HG03342 (cell line): Measurements from ENCODE around the gene PRR20G.
"Not testable (repeated sequence)": the region's sequence is repeated elsewhere in the genome, so short reads cannot be mapped to it uniquely, and the experiment has no call there.

Experiments used
- ATAC-seq: cut with Tn5 transposase; IDR thresholded peaks from one replicate; pipeline ENCODE4 v1.9.1; 2021; ENCODE audit warnings: mild to moderate bottlenecking, moderate library complexity; ENCODE audit not compliant: unreplicated experiment

Gene PRR20G

DNA sequence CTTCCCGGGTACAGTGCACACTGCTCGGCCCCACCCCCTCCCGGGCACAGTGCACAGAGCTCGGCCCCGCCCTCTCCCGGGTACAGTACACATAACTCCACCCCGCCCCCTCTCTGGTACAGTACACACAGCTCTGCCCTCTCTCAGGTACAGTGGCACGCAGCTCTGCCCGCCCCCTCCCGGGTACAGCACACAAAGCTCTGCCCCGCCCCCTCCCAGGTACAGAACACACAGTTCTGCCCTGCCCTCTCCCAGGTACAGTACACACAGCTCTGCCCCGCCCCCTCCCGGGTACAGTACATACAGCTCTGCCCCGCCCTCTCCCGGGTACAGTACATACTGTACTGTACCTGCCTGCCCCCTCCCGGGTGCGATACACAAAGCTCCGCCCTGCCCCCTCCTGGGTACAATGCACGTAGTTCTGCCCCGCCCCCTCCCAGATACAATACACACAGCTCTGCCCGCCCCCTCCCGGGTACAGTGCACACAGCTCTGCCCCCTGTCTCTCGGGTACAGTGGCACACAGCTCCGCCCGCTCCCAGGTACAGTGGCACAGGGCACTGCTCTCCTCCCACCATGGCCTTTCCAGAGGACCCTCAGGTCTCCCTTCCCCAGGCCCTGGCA is 16.4 kb upstream of the PRR20G start:
- ATAC-seq = no peak

- no peak for ATAC-seq
Observed at GRCh38 chr3:127299276-127299675, 11.4 kb upstream of the PRR20G start.

GRCh38 chr3:127296959-127297358 is 9.1 kb upstream of the PRR20G start:
- no peak for ATAC-seq

- ATAC-seq = no peak
Observed at GRCh38 chr3:127296166-127296565, 8.3 kb upstream of the PRR20G start.

DNA sequence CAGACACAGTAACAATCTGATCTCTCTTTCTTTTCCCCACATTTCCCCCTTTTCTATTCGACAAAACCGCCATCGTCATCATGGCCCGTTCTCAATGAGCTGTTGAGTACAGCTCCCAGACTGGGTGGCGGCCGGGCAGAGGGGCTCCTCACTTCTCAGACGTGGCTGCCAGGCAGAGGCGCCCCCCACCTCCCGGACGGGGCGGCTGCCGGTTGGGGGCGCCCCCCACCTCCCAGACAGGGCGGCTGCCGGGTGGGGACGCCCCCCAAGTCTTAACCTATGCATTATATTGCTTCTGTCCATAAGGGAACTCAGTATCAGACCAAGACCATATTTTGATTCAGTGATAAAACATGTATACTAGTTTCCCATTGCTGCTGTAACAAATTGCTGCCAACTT is 5.8 kb upstream of the PRR20G start:
- not testable (repeated sequence) for ATAC-seq

DNA sequence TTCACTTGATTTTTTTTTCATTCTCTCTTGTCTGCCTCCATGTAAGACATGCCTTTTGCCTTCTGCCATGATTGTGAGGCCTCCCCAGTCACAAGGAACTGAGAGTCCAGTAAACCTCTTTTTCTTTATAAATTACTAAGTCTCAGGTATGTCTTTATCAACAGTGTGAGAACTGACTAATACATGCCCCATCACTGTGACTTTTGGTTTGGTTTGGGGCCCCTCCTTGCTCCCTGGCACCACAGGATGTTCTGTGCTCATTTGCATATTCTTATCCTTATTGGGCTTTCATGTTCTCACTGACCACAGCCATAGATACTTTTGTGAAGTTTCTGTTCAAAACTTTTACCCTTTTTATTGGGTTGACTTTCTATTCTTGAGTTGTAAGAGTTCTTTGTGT is 3.8 kb upstream of the PRR20G start:
- no peak for ATAC-seq

- ATAC-seq = no peak
Observed at GRCh38 chr3:127291114-127291513, 3.3 kb upstream of the PRR20G start.

- ATAC-seq = no peak
Observed at GRCh38 chr3:127289706-127290575, 2.1 kb upstream of the PRR20G start.

GRCh38 chr3:127288921-127289705 is 1.3 kb upstream of the PRR20G start:
- no peak for ATAC-seq

DNA sequence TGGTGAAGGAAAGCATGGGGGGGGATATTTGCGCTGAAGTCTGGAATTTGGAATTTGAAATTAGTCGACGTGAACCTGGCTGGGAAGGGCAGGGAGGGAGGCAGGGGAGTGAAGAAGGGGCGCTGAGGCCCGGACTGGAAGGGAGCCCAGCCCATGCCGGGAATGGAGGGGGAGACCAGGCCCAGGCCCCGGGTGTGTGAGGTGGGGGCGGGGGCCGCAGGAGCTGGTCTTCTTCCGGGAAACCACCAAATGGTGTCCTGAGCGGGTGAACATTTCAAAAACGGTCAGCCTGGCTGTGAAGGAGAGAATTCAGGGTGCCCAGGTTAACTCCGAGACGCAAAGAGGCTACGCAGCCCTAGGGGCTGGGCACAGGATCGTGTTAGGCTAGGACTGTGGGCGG is 497 bp upstream of the PRR20G start:
- ATAC-seq = no peak

- ATAC-seq = no peak
Observed at GRCh38 chr3:127286571-127287140, 1.2 kb downstream of the PRR20G start.

DNA sequence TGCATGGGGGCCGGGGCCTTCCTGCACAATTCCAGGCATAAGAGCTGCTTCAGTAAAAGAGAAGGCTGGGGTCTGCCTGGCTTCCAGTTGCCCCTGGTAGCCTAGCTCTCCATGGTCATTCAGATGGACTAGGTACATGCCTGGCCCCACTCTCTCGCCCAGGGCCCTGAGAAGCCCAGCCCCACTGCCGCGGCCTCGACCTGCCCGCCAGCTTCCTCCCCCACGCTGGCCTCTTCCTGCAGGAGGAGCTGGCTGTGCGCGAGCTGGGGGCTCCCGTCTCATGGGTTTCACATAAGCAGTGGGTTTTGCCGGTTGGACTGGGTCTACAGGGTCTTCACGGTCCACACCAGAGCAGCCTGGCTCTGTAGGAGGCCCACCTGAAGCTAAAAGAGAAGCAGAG is 3.6 kb downstream of the PRR20G start:
- ATAC-seq = no peak

- ATAC-seq = no peak
Observed at GRCh38 chr3:127277561-127277960, 10.3 kb downstream of the PRR20G start.

DNA sequence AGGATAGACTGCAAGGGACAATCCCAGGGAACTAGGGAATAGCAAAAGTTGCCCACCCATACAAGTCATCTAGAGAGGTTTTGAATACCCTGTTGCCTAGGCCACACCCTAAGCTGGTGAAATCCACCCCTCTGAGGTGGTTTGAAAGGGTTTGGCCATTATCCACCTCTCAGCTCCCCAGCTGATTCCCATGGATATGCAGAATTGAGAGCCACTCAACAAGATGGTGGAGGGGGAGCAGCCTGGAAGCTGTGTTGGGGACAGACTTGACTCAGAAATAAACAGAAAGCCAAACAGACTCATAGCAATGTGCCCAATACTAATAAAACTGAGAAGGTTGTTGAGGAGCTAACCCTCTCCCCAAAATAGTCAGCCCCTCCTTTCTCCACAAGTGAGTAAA is 10.9 kb downstream of the PRR20G start:
- no peak for ATAC-seq

- ATAC-seq = no peak
Observed at GRCh38 chr3:127276396-127276795, 11.4 kb downstream of the PRR20G start.

DNA sequence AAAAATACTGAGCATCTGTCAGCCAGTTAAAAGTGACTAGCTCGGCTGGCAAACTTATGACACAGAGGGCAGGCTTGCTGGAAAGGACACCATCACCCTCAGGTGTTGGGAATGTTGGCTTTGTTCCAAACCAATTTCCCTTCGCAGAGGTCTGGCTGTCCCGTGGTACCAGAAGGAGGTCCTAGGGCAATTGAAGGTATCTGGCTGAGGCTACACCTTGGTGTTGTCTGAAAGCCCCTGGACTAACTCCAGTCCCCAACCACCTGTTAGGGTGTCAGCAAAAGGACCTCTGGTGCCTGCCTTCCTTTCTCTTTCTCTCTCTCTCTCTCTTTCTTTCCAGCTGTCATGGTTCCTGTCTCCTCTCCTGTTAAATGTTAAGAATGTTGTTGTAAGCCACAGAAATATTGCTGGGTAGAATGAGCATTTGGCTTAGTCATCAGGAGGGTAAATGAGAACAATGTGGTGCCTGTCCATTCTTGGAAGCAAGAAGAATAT is 12.5 kb downstream of the PRR20G start:
- no peak for ATAC-seq

- ATAC-seq = no peak
Observed at GRCh38 chr3:127274200-127274760, 13.6 kb downstream of the PRR20G start.

DNA sequence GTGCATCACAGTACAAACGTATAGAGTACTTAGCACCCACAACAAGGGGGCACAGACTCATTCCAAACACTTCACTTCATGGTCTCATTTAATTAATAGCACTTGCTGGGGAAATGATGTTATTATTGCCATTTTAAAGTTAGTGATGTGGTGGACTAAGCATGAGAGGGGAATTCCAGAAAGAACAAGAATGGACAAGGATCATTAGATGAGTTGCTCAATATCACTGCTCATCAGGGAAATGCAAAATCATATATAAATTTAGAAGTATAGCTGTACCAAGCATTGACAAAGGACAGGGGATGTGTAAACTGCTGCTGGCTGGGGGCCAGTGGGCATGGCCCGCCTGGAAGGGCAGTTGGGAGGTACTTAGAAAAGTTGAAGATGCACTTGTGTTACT is 14.6 kb downstream of the PRR20G start:
- no peak for ATAC-seq

GRCh38 chr3:127266186-127266585 is 21.7 kb downstream of the PRR20G start:
- ATAC-seq = no peak

DNA sequence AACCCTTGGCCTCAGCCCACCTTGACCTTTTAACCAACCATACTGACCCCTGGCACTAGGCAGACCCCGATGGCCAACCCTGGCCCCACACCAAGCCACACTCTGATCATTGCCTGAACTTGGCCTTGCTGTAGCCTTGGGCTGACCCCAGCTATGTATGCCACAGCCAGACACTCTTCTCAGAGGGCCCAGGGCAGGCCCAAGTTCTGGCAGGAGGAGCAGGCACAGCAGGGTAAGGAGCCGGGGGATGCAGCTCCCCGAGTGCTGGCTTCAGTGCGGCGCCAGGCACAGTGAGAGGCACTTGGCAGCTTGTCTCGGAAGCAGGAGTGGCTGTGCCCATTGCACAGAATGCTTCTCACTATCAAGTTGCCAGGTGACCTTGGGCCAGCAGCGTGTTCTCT is 22.3 kb downstream of the PRR20G start:
- ATAC-seq = no peak
